ENCODE data around the gene SLPI. TPM values are rescaled to one million over a fixed set of nuclear protein-coding genes. Genes with fewer than 3 reads are reported as not detected.
A peak's percentile ranks its signal among the peaks of the same experiment; 100 is the strongest.

Gene SLPI
- total and polyA plus RNA-seq, 2 of the 13 experiments (the other 11 are each of a cell fraction or from before 2014, with no cell fraction given), result 0.13 TPM; not detected in 1

DNA sequence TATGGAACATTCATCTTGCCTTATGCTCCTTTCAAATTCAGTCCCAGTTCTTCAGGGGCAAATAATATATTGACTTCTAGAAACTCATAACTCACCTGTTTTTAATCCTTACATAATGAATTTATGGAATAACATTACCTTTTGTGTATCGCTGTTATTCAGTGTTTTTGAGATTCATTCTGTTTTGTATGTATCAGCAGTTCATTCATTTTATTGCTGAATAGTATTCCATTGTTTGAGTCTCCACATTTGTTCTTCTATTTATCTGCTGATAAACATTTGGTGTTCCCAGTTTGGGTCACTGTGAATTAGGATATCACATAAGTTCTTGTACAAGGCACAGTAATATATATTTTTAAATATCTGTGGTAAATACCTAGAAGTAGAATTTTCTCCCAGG is 28.1 kb downstream of the SLPI start (continued):
- TF ChIP-seq, protein P1, sequence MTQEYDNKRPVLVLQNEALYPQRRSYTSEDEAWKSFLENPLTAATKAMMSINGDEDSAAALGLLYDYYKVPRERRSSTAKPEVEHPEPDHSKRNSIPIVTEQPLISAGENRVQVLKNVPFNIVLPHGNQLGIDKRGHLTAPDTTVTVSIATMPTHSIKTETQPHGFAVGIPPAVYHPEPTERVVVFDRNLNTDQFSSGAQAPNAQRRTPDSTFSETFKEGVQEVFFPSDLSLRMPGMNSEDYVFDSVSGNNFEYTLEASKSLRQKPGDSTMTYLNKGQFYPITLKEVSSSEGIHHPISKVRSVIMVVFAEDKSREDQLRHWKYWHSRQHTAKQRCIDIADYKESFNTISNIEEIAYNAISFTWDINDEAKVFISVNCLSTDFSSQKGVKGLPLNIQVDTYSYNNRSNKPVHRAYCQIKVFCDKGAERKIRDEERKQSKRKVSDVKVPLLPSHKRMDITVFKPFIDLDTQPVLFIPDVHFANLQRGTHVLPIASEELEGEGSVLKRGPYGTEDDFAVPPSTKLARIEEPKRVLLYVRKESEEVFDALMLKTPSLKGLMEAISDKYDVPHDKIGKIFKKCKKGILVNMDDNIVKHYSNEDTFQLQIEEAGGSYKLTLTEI (CRISPR knock-in tag; conservative IDR thresholded peaks at IDR 0.05), result no peak
- peak in 1 of 2 experiments; percentile 69; a peak in 2 of 4 replicates for TF ChIP-seq MAFK (conservative IDR thresholded peaks at IDR 0.05 in 1 of 2, IDR thresholded peaks at IDR 0.05 in 1 of 2; ENCODE audit: low read length in 2 of 2)
- TF ChIP-seq, protein P2, sequence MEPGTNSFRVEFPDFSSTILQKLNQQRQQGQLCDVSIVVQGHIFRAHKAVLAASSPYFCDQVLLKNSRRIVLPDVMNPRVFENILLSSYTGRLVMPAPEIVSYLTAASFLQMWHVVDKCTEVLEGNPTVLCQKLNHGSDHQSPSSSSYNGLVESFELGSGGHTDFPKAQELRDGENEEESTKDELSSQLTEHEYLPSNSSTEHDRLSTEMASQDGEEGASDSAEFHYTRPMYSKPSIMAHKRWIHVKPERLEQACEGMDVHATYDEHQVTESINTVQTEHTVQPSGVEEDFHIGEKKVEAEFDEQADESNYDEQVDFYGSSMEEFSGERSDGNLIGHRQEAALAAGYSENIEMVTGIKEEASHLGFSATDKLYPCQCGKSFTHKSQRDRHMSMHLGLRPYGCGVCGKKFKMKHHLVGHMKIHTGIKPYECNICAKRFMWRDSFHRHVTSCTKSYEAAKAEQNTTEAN (CRISPR knock-in tag; conservative IDR thresholded peaks at IDR 0.05), result no peak
- TF ChIP-seq NFE2L2 (IDR thresholded peaks at IDR 0.05; ENCODE audit: low read length), result no peak
- no peak for TF ChIP-seq FOXA3 (CRISPR knock-in tag; IDR thresholded peaks at IDR 0.05)
- peak; percentile 55; the same call in 1 of the 2 replicates for TF ChIP-seq MAFF (IDR thresholded peaks at IDR 0.05; ENCODE audit: low read depth, low read length)

DNA sequence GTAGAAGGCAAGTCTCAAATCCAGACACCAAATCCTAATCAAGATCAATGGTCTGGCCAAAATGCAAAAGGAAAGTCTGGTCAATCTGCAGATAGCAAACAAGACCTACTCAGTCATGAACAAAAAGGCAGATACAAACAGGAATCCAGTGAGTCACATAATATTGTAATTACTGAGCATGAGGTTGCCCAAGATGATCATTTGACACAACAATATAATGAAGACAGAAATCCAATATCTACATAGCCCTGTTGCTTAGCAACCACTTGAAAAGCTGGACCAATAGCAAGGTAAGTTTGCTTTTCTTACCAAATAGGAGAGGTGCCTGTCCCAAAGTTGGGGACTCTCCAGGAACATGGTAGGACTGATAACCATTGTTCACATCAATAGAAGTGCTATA is 31.2 kb downstream of the SLPI start:
- BruUV-seq (replicated peaks), result no TSS peak
- POLR2A ChIA-PET, result no interaction called here
- Histone ChIP-seq H3K4me3 (replicated peaks in 1 of 3; ENCODE audit: insufficient read depth in 1 of 3, low read depth in 2 of 3, low read length in 3 of 3) (no peak overlapping the region), H4K20me1 (ENCODE audit: insufficient read depth, low read length) (no peaks in the 10 kb centered on the region), H3K9me3 (ENCODE audit: low read length) (no peaks in the 10 kb centered on the region), H3K27ac (ENCODE audit: extremely low read length, insufficient read depth, low read length) (no peak overlapping the region), H3K36me3 (replicated peaks in 1 of 2; ENCODE audit: control insufficient read depth in 1 of 2, insufficient read depth in 2 of 2, low read length in 2 of 2) (no peaks in the 10 kb centered on the region), H3K27me3 (ENCODE audit: control insufficient read depth in 1 of 2, insufficient read depth in 2 of 2, low read length in 2 of 2) (peaks cover 2 to 6% of the 10 kb centered on the region in 2 experiments; a peak in 2 of 5 replicates), H3K9ac (ENCODE audit: insufficient read depth, low read depth, low read length) (no peak overlapping the region), H3K4me2 (ENCODE audit: low read depth, low read length) (no peak overlapping the region), H3K79me2 (ENCODE audit: insufficient read depth, low read length) (no peaks in the 10 kb centered on the region), H2AFZ (ENCODE audit: low read length) (no peak overlapping the region), H3K4me1 (ENCODE audit: insufficient read depth, low read length) (no peaks in the 10 kb centered on the region)
- FAIRE-seq, result no peak
- ATAC-seq, result no peak
- DNase-seq (ENCODE audit: low spot score), result no peak
- CTCF ChIA-PET (ENCODE audit: low intra/inter-chr PET ratio, low total read pairs), result no interaction called here
- intact Hi-C loops (cut with micrococcal nuclease; ENCODE audit: unreplicated experiment), result no loop called here
- in situ Hi-C loops (cut with HindIII; ENCODE audit: extremely low pct_ligation_motif_present, low pct_unique_long_range_greater_than_20kb), result no loop called here
- TF ChIP-seq ZSCAN29 (CRISPR knock-in tag; conservative IDR thresholded peaks at IDR 0.05) (no peak), ZNF367 (CRISPR knock-in tag; IDR thresholded peaks at IDR 0.05; ENCODE audit: borderline replicate concordance) (no peak), ZNF713 (CRISPR knock-in tag; IDR thresholded peaks at IDR 0.05) (no peak), ZNF775 (CRISPR knock-in tag; IDR thresholded peaks at IDR 0.05; ENCODE audit: borderline replicate concordance) (no peak), PCBP2 (optimal IDR thresholded peaks at IDR 0.05; ENCODE audit: low read depth, low read length, poor library complexity, severe bottlenecking) (no peak), NCOA2 (CRISPR knock-in tag; IDR thresholded peaks at IDR 0.05) (no peak), ZKSCAN8 (CRISPR knock-in tag; IDR thresholded peaks at IDR 0.05; ENCODE audit: borderline replicate concordance) (no peak), ZNF143 (CRISPR knock-in tag; IDR thresholded peaks at IDR 0.05) (no peak), CC2D1A (CRISPR knock-in tag; IDR thresholded peaks at IDR 0.05) (no peak)
- TF ChIP-seq, protein P3, sequence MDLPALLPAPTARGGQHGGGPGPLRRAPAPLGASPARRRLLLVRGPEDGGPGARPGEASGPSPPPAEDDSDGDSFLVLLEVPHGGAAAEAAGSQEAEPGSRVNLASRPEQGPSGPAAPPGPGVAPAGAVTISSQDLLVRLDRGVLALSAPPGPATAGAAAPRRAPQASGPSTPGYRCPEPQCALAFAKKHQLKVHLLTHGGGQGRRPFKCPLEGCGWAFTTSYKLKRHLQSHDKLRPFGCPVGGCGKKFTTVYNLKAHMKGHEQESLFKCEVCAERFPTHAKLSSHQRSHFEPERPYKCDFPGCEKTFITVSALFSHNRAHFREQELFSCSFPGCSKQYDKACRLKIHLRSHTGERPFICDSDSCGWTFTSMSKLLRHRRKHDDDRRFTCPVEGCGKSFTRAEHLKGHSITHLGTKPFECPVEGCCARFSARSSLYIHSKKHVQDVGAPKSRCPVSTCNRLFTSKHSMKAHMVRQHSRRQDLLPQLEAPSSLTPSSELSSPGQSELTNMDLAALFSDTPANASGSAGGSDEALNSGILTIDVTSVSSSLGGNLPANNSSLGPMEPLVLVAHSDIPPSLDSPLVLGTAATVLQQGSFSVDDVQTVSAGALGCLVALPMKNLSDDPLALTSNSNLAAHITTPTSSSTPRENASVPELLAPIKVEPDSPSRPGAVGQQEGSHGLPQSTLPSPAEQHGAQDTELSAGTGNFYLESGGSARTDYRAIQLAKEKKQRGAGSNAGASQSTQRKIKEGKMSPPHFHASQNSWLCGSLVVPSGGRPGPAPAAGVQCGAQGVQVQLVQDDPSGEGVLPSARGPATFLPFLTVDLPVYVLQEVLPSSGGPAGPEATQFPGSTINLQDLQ (CRISPR knock-in tag; IDR thresholded peaks at IDR 0.05), result no peak
- TF ChIP-seq, protein P4, sequence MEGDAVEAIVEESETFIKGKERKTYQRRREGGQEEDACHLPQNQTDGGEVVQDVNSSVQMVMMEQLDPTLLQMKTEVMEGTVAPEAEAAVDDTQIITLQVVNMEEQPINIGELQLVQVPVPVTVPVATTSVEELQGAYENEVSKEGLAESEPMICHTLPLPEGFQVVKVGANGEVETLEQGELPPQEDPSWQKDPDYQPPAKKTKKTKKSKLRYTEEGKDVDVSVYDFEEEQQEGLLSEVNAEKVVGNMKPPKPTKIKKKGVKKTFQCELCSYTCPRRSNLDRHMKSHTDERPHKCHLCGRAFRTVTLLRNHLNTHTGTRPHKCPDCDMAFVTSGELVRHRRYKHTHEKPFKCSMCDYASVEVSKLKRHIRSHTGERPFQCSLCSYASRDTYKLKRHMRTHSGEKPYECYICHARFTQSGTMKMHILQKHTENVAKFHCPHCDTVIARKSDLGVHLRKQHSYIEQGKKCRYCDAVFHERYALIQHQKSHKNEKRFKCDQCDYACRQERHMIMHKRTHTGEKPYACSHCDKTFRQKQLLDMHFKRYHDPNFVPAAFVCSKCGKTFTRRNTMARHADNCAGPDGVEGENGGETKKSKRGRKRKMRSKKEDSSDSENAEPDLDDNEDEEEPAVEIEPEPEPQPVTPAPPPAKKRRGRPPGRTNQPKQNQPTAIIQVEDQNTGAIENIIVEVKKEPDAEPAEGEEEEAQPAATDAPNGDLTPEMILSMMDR (CRISPR knock-in tag; IDR thresholded peaks at IDR 0.05), result no peak
